HG02970 (cell line): ENCODE data around the gene CKB.

Experiments used
- ATAC-seq: cut with Tn5 transposase; IDR thresholded peaks from one replicate; pipeline ENCODE4 v1.9.1; 2021; ENCODE audit warnings: mild to moderate bottlenecking, moderate library complexity, moderate number of reproducible peaks; ENCODE audit not compliant: unreplicated experiment, low FRiP score

The CKB gene

DNA sequence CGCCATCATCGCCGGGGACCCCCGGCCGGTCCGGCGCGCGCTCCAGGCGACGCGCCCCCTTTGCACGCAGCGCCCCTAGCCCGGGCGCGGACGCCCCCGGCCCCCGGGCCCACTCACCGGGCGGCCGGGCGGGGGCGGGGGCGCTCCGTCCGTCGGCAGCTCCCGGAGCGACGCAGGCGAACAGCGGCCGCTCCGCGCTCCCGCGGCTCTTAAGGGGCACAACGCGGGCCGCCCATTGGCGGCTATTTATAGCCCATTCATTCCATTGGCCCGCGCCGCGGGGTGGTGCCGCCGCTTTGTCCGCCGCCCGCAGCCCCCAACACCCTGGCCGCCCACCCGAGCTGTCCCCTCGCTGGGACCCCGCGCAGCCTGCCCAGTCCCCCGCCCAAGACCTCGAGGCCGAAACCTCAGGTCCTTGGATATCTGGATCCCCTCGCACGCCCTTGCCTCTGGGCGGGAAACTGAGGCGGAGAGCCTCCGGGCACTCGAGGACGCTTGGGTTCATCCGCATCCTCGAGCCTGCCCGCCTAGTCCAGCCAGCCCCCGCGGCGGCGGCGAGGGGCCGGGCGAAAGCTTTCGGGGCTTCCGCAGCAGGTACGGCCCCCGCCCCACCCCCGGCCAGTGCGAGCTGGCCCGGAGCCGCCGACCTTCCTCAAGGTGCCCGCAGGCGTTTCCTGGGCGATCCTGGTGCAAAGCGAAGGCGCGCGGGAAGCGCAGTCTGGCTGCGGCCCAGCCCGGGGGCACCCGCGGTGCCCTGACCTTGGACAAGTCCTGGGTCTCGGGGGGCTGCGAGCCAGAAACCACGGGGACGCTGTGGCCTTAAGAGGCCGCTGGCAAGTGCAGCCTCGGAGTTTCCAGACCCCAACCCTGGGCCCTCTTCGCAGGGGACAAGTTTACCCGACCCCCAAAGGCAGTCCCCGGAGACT is at the start of gene CKB:
TSS of gene CKB (minus strand) at position 182 of the 926 bp plus-strand sequence. CDS start 337 bp downstream, outside the sequence.
- no peak for ATAC-seq

DNA sequence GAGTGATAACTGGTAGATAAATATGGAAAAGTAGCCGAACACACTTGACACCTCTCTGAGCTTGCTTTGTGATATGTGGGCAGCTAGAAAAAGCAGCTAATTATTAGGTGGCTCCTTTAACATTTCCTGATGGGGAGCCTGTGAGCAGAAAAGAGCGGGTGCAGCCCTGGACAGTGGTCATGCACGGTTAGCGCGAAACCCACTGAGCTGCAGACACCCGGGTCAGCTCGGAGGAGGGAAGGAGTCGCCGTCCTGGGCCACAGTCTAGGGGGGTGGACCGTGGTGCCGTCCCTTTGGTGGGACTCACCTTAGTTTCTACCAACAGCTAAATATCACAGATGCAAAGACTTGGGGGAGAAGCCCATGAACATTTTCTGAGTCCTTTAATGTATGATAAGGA is 46.8 kb upstream of the CKB start:
- ATAC-seq = no peak

DNA sequence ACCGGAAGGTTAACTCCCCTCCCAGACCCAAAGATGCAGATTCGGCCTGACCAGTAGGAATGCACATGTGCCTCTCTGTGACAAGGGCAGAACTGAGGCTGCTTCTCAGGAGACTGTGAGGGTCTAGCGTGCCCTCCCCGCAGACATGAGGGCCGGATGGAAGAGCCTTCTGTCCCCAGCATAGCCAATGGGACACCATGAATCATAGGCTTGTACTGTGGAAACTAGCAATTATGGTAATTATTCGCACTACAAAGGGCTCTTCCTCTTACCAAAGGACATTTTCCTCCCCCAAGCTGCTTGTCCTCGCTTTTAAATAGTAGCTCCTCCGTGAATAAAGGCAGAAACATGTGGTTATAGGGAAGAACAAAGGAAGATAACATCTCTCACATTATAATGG is 46.3 kb upstream of the CKB start:
- ATAC-seq = no peak

DNA sequence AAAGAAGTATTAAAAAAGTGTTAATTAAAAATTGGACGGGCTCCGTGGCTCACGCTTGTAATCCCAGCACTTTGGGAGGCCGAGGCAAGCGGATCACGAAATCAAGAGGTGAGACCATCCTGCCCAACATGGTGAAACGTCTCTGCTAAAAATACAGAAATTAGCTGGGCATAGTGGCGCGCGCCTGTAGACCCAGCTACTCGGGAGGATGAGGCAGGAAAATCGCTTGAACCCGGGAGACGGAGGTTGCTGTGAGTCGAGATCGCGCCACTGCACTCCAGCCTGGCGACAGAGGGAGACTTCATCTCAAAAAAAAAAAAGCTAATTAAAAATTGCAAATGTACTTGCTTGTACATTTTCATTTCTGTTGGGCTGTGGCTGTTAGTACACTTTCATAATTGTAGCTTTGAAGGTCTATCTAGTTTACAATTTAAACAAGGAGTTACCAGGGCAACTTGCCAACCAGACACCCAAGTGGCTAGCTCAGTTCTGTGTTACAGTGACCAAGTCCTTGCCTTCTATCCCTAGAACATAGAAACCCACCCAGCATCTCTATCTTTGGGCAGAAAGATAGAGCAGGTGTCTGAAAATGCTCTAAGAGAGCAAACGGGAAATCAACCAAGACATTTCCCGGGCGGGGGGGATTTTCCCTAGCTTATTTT is 41.3 kb upstream of the CKB start:
- ATAC-seq = no peak

DNA sequence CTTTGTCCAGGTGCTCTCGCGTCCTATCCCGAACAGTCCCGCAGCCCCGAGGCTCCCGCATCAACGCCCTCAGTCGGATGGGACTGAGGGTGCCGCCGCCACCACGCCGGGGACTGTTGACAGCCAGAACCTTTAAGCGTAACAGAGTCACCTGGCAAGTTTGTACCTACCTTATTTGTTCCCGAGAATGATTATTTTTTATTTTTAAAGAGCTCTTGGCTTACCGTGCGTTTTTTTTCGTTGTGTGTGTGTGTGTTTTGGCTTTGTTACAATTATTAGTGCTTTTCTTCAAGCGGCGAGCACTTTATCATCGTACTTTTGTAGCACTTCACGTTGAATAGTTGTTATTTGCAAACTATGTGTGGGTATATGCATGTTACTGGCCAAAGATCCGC is 40.6 kb upstream of the CKB start:
- no peak for ATAC-seq

DNA sequence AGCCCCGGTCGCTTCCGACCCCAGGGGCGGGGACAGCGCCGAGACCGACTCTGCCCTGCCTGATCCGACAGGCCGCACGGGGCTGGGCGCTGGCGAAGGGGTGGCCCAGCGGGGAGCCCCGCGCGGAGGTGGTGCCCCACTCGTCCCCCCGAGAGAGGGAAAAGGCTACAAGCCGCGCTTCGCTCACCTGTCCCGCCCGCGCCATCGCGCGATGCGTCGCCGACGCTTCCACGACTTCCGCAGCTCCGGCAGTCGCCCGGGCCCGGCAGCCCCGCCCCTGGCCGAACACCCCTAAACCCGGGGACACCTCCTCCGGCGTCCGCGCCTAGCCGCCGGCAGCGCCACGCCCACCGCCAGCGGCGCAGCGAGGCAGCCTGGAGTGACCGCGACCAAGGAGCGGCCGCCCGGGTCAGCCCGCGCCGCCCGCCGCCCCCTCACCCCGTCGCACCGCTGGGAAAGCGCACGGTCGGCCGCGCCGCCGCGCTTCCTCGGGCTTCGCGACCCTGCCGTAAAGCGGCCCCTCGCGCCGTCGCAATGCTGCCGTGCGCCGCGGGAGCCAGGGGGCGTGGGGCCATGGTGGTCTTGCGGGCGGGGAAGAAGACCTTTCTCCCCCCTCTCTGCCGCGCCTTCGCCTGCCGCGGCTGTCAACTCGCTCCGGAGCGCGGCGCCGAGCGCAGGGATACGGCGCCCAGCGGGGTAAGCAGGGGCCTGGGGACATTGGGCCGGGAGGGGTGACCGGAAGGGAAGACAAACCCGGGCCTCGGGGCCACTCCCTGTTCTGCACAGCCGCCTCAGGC is 40.0 kb upstream of the CKB start, which contains the start of the genes BAG5 and COA8:
TSS of gene BAG5 (minus strand) at position 229 of the 797 bp plus-strand sequence. CDS start 1,493 bp downstream, outside the sequence.
TSS of gene COA8 (plus strand) at position 532 of the 797 bp plus-strand sequence. CDS start at position 574, 42 bp downstream.
- ATAC-seq = peak; percentile 75

DNA sequence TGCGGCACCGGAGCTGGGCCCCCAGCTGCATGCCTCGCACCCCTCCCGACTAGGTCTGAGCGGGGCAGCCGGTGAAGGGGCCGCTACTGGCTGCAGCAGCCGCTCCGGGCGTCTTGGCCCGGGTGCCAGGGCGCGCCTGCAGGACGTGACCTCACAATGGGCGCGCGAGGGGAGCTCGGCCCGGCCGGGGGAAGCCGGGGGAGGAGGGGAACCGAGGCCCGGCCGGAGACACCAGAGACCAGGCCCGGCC is 39.5 kb upstream of the CKB start:
- no peak for ATAC-seq

DNA sequence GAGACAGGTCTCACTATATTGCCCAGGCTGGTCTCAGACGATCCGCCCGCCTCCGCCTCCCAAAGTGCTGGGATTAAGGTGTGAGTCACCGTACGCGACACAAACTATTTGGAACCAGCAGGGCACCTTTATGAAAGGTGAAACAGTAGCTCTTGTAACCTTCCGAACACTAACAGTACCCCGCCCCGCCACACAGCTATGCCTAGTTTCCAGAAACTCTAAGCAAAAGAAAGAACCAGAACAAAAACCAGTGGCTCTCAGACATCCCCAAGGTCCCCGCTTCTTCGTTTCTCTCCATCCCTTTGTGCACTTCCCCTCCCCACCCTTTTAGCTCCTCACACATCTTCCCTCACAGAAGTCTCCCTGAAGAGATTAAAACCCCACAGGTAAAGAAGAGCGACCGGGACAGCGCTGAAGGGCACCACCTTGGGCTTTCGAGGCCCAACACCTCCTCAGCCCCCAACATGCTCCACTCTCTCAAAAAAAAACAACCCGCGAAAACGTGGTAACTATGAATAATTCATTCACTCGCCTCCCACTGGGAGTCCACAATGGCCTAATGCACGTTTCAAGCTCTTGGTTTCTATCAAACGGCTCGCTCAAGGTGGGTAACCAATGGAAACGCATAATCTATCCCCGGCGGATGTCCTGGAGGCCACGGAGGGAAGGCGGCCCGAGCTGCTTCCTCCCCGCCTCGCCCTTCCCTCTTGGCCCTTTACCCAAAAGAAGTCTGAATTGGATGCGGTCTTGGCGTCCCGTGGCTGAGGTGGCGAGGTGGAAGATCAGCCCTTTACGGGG is 39.0 kb upstream of the CKB start:
- no peak for ATAC-seq

DNA sequence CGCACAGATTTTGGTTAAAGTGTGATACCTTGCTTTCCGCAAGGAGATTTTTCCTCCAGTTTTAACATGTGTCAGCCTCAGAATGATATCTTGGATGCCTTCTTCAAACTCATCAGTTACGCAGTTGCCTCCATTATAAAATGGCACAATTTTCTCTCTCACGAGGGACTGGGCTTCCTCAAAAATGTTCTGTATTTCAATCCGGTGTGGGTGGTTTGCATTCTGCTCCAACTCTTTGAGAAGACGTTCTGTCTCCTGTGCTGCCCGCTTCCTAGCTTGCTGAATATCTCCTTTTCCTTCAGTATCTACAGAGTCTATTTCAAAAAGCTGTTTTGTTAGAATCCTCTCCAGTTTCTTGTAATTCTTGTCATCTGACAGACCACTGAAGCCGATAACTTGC is 38.1 kb upstream of the CKB start:
- no peak for ATAC-seq

DNA sequence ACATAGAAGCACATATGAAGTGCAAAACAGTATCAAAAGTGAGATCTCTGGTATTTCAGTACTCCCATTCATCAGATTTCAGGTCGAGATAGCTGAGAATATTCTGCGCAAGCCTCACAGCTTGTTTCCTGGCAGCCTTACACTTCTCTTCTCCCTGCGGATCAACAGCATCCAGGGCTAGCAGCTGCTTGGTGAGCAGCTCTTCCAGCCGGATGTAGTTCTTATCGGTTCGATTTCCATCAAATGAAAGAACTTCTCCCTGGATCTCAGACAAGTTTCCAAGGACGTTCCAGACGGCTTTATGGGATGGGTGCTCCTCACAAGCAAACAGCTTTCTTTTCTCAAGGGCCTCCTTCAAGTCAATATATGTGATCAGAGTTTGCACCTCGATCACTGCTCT is 37.1 kb upstream of the CKB start:
- ATAC-seq = no peak

DNA sequence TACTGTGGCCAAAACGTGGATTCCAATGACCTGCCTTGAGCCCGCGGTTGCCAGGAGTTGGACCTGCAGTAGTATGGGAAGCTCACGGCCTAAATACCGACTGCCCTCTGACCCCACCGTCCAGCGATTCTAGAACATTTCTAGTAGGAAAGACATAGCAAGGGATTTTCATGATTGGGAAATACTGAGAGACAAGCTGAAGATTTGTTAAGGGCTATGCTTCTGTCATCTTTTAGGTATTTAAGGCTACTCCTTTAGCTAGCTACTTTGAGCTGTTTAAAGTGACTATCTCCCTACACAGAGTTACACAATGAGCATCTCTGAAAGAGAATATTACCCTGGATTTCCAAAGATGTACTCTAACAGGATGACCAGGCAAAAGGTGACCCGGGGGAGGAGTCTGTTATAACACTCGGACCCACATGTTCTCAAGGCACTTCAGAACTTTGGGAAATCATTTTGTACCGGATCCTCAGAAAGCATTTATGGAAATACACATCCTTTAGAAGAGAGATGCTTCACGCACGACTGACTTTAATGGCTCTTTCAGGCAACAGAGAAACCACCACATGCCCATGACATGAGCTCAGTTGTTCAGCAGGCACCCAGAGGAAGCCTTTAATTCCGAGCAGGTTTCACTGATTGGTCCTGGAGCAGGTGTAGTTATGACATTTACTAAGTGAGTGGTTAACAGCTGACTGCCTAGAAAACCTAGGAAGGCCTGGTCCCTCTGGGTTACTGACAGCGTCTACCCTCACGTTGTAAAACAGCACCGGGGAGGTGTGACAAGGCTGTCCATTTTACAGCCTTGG is 35.6 kb upstream of the CKB start:
- no peak for ATAC-seq

DNA sequence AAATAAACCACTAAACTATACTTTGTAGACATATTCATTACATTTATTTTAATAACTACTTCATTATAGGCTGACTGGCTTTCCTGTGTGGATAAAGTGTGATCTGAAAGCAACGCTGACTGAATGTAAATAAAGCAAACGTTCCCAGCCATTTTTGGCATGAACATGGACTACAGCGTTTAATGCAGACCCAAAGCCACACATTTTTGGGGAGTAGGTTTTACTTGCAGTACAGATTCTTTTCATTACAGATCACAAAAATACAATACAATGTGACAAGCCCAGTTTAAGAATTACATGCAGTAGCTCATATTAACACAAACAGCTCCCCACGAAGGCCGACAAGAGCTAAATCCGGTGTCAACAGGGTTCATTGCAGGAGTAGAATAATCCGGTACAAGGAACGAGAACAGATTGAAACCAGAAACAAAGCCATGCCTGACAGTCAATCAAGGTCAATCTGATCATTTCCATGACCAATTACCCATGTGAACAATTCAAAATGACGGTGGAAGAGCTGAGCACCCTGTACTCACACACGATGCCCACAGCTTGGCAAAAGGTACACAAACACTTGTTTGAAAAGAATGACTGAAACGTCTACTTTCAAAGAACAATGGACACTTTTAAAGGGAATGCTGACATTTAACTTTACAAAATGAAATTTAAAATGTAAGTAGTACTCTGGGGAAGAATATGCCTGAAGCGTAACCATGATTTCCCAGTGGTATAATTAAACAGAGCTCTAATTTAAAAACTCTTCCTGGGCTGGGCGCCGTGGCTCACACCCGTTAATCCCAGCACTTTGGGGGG is 34.5 kb upstream of the CKB start:
- no peak for ATAC-seq

DNA sequence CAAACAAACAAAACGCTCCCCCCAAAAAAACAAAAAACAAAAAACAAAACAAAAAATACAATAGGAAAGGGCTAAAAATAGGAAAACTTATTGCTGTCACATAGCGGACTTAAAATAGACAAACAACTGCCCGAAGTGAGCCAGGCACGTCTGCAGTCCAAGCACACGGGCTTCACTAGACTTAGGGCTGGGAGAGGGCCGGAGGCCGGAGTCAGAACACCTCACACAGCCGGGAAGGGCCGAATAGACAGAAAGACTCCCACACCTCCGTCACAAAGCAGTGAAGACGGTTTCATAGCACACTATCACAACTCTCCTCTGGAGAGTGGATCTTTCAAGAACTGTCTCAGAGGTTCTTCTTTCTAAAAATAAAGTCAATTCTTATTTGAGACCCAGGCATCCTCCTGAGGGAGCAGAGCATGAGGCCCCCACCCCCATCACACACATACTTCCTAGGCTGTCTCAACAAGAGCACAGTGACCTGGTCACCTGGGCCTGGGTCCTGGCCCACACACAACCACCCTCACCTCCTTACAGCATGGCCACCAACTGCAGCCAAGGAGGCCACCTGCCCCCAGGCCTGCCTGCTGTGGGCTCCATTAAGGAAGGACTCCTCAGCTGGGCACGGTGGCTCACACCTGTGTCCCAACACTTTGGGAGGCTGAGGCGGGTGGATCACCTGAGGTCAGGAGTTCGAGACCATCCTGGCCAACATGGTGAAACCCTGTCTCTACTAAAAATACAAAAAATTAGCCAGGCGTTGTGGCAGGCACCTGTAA is 33.1 kb upstream of the CKB start:
- no peak for ATAC-seq

DNA sequence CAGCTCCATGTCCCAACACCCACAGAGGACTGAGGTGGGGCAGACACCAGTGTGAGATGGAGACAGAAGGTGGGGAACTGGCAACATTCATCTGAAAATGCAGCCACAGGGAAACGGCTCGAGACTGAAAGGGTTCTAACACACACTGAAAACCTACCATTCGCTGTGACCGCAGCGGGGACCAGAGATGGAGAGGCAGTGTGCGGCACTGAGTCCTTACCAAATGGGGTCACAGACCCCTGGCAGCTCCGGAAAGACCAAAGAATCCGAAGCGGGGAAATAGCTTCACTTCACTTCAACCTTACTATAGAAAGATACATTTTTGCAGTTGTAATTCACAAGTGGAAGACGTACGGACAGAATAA is 30.2 kb upstream of the CKB start:
- no peak for ATAC-seq

DNA sequence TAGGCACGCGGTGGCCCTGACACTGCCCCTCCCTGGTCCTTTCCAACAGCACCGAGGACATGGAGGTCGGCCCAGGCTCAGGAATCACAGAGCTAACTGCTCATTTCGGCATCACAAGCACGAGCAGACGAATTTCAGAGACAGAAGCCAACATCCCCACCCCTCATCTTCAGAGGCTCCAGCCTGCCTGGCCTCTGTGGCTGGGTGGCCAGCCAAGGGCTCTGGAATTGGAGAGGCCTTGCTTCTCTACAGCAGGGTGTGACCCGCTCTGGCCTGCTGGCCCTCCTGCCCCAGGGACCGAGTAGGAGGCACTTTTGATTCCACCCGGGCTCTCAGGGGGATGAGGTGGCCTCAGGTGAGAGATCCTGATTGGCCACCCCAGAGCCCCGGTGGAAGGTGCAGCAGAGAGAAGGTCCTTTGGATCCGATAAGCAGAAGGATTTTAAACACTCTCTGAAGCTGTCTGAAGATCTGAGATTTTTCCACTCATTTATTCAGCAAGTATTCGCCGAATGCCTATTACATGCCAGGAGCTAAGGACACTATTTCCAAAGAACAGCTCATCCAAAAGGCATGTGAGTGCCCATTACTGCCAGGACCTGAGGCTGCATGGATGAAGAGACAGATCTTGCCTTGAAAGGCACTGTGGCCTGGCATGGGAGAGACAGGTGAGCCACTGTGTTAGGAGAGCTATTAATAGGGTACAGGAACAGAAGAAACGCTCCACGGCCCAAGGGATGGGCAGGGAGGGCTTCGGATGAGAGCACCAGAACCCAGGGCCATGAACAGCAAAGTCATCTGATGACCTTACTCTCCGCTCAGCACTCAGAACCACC is 29.6 kb upstream of the CKB start:
- ATAC-seq = no peak

DNA sequence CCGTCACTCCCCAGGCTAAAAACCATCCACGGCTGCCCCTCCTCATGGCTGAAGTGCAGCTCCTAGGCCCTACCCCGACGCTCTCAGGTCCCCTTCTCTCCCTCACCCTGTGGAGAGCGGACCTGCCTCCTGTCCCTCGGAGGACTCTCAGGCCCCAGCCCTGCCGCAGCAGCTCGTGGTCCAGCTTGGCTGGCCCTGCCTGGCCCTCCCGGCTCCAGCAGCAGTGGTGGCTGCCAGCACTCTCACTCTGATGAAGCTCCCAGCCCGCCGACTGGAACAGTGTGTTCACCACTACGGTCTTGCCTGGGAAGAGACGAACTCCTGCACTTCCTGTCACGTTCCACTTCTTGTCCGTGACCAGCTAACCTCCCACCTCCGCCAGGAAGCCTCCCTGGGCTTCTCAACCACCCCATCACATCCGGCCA is 28.7 kb upstream of the CKB start:
- no peak for ATAC-seq
